Ishikawa (cell line): ENCODE results near the gene SUPT5H.

Experiments
- CEBPB ChIP-seq: IDR thresholded peaks from 2 replicates; pipeline ENCODE4 v1.6.1; 2012
- CREB1 ChIP-seq: IDR thresholded peaks from 2 replicates; pipeline ENCODE4 v1.6.1; 2012; ENCODE audit warnings: low read depth
- EGR1 ChIP-seq: IDR thresholded peaks from 2 replicates; pipeline ENCODE4 v1.6.1; 2012
- EP300 ChIP-seq: IDR thresholded peaks from 2 replicates; pipeline ENCODE4 v1.6.1; 2012; ENCODE audit warnings: borderline replicate concordance
- FOXM1 ChIP-seq: IDR thresholded peaks from 2 replicates; pipeline ENCODE4 v1.6.1; 2012; ENCODE audit warnings: low read depth, borderline replicate concordance
- NFIC ChIP-seq: IDR thresholded peaks from 2 replicates; pipeline ENCODE4 v1.6.1; 2012
- RAD21 ChIP-seq: IDR thresholded peaks from 2 replicates; pipeline ENCODE4 v1.6.1; 2012; ENCODE audit warnings: low read depth
- TAF1 ChIP-seq: IDR thresholded peaks from 2 replicates; pipeline ENCODE4 v1.6.1; 2012; ENCODE audit warnings: low read depth, mild to moderate bottlenecking
- TCF12 ChIP-seq: IDR thresholded peaks from 2 replicates; pipeline ENCODE4 v1.6.1; 2012; ENCODE audit warnings: low read depth
- TEAD4 ChIP-seq: IDR thresholded peaks from 2 replicates; pipeline ENCODE4 v1.6.1; 2012
- YY1 ChIP-seq: IDR thresholded peaks from 2 replicates; pipeline ENCODE4 v1.6.1; 2012; ENCODE audit warnings: low read depth
- ZBTB7A ChIP-seq: IDR thresholded peaks from 2 replicates; pipeline ENCODE4 v1.6.1; 2012; ENCODE audit warnings: low read depth
- TF ChIP-seq, protein P1 (sequence below): IDR thresholded peaks from 2 replicates; pipeline ENCODE4 v1.6.1; 2012
- TF ChIP-seq, protein P2 (sequence below): IDR thresholded peaks from 2 replicates; pipeline ENCODE4 v1.6.1; 2012; ENCODE audit warnings: low read depth, mild to moderate bottlenecking
- TF ChIP-seq, protein P3 (sequence below): IDR thresholded peaks from 2 replicates; pipeline ENCODE4 v1.6.1; 2012

The SUPT5H gene

GRCh38 chr19:39415111-39416046, 30.0 kb upstream of the SUPT5H start:
- TF ChIP-seq CEBPB (no peak), TEAD4 (no peak), TCF12 (no peak), YY1 (no peak), RAD21 (no peak), ZBTB7A (no peak), TAF1 (no peak)
- TF ChIP-seq, protein P1, sequence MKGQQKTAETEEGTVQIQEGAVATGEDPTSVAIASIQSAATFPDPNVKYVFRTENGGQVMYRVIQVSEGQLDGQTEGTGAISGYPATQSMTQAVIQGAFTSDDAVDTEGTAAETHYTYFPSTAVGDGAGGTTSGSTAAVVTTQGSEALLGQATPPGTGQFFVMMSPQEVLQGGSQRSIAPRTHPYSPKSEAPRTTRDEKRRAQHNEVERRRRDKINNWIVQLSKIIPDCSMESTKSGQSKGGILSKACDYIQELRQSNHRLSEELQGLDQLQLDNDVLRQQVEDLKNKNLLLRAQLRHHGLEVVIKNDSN: no peak
- TF ChIP-seq, protein P2, sequence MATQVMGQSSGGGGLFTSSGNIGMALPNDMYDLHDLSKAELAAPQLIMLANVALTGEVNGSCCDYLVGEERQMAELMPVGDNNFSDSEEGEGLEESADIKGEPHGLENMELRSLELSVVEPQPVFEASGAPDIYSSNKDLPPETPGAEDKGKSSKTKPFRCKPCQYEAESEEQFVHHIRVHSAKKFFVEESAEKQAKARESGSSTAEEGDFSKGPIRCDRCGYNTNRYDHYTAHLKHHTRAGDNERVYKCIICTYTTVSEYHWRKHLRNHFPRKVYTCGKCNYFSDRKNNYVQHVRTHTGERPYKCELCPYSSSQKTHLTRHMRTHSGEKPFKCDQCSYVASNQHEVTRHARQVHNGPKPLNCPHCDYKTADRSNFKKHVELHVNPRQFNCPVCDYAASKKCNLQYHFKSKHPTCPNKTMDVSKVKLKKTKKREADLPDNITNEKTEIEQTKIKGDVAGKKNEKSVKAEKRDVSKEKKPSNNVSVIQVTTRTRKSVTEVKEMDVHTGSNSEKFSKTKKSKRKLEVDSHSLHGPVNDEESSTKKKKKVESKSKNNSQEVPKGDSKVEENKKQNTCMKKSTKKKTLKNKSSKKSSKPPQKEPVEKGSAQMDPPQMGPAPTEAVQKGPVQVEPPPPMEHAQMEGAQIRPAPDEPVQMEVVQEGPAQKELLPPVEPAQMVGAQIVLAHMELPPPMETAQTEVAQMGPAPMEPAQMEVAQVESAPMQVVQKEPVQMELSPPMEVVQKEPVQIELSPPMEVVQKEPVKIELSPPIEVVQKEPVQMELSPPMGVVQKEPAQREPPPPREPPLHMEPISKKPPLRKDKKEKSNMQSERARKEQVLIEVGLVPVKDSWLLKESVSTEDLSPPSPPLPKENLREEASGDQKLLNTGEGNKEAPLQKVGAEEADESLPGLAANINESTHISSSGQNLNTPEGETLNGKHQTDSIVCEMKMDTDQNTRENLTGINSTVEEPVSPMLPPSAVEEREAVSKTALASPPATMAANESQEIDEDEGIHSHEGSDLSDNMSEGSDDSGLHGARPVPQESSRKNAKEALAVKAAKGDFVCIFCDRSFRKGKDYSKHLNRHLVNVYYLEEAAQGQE: no peak

DNA sequence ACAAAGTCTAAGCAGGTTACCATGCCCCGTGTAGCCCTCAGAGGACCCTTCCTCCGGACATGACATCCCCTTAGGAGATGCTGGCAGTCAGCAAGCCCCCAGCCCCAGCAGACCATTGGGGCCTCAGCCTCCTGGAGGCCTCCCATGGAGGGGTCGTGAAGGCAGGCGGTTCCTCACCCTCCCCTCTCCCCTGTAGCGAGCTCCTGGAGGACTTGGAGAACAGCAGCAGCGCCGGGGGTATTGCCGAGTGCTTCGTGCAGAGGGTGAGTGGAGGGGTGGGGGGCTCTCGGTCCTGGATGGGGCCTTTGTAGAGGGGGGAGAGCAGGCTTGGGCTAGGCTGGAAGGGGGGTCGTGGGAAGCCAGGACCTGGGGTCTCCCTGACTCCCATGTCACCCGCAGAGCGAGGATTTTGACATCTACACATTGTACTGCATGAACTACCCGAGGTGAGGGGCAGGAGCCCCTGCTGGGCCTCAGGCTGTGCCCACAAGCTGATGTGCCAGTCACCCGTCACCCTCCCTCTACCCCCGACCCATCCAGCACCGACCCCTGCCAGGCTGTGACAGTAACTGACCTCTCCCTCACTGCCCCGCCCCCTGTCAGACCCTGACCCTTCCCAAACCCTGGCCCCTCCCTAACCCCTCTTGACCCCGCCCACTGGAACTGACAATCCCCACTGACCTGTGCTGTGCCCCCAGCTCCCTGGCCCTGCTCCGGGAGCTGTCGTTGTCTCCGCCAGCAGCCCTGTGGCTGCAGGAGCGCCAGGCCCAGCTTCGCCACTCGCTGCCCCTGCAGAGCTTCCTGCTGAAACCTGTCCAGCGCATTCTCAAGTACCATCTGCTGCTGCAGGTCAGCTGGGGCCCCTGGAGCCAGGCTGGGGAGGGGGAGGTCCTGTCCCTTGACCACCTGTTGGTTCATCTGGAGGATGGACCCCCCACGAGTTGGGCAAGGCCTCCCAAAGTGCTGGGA, 28.9 kb upstream of the SUPT5H start:
- TF ChIP-seq NFIC (no peak), RAD21 (no peak), ZBTB7A (no peak)

DNA sequence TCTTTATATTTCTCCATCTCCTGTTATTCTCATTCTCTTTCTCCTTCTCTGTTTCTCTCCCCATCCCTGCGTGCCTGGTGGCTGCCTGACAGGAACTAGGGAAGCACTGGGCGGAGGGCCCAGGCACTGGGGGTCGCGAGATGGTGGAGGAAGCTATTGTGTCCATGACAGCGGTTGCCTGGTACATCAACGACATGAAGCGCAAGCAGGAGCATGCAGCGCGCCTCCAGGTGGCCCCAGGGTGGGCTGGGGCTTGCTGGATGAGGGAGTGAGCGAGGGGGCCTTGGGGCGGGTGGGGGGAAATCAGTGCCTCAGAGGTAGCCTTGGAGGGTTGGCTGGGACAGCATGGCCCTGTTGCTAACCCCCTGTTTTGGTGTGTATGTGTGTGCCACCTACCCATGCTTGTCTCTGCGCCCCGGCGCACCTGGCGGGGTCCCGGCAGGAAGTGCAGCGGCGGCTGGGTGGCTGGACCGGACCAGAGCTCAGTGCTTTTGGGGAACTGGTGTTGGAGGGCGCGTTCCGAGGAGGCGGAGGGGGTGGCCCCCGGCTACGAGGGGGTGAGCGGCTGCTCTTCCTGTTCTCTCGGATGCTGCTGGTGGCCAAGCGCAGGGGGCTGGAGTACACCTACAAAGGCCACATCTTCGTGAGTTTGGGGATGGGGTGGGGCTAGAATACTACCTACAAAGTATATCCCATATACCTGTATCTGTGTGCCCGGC, 27.8 kb upstream of the SUPT5H start:
- TF ChIP-seq FOXM1: no peak
- no peak for TF ChIP-seq EGR1
- TF ChIP-seq, protein P1: no peak
- TF ChIP-seq RAD21: no peak
- TF ChIP-seq TAF1: no peak
- TF ChIP-seq, protein P2: no peak
- no peak for TF ChIP-seq YY1
- no peak for TF ChIP-seq CREB1
- TF ChIP-seq NFIC: no peak

- TF ChIP-seq ZBTB7A (no peak), YY1 (no peak), EGR1 (no peak), CREB1 (no peak), RAD21 (no peak), FOXM1 (no peak), TEAD4 (no peak), NFIC (no peak), CEBPB (no peak), TAF1 (no peak), TCF12 (no peak), EP300 (no peak)
- TF ChIP-seq, protein P3, sequence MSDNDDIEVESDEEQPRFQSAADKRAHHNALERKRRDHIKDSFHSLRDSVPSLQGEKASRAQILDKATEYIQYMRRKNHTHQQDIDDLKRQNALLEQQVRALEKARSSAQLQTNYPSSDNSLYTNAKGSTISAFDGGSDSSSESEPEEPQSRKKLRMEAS: no peak
- TF ChIP-seq, protein P1: no peak
- TF ChIP-seq, protein P2: no peak
Observed at GRCh38 chr19:39419003-39419402, 26.4 kb upstream of the SUPT5H start.
